K562 (cell line): Measurements from ENCODE around the gene LBR. TPM values are rescaled to one million over a fixed set of nuclear protein-coding genes. Genes with fewer than 3 reads are reported as not detected.

Source experiments
- ATAC-seq: fragments of 200-7000 bp; cut with Tn5 transposase; 3 replicates; pipeline ENCODE4 v1.9.1; 2020; ENCODE audit warnings: moderate library complexity
- BruUV-seq: library from RNA; stranded (reverse); fragments of 400-500 nt; replicated peaks from 2 replicates; lab custom pipeline; 2021; lab: Mats Ljungman, UMichigan
- CTCF ChIA-PET: fragments of 300-600 bp; formaldehyde crosslinking; extraction: SDS; loops from one replicate; lab custom pipeline; 2021; ENCODE audit warnings: low intra/inter-chr PET ratio; lab: Yijun Ruan, JAX
- POLR2A ChIA-PET: fragments of 300-600, 350-650 bp; sonication (Branson Sonifier 250); formaldehyde crosslinking; extraction: SDS; loops from one replicate; lab custom pipeline; 2021; ENCODE audit warnings: antibody characterized with exemption, inconsistent platforms; lab: Yijun Ruan, JAX
- DNase-seq, 4 experiments: peaks; one replicate each; pipeline versions ENCODE4 v3.0.0 to v3.0.0-alpha.2; 2011 to 2018; ENCODE audit warnings: low spot score in 3 of 4, mixed read lengths in 3 of 4; ENCODE audit errors: extremely low read depth in 1 of 4
- FAIRE-seq: peaks from 2 replicates; lab custom pipeline; 2011; peaks lifted over from hg19 to GRCh38; lab: Jason Lieb, UNC
- H2AFZ ChIP-seq: 2 replicates; pipeline ENCODE4 v1.6.0; 2011; ENCODE audit warnings: low read depth, low read length, control low read depth, inconsistent platforms
- H3K27ac ChIP-seq: fragments of 200-600 bp; 3 replicates; pipeline ENCODE4 v1.8.0; 2011; ENCODE audit warnings: low read depth, mild to moderate bottlenecking, control low read depth, inconsistent platforms, low read length, moderate library complexity, mixed read lengths; ENCODE audit errors: extremely low read depth
- H3K27me3 ChIP-seq, 2 experiments: fragments of 300-600 bp in 1 of 2; 2 replicates in 1 of 2; 3 replicates in 1 of 2; pipeline versions ENCODE4 v1.6.0 to v1.8.0; 2011; ENCODE audit warnings: inconsistent platforms in 2 of 2, low read length in 2 of 2, mild to moderate bottlenecking in 1 of 2, mixed read lengths in 1 of 2, moderate library complexity in 1 of 2; ENCODE audit not compliant: control insufficient read depth in 2 of 2, insufficient read depth in 2 of 2
- H3K36me3 ChIP-seq: fragments of 300-600 bp; 3 replicates; pipeline ENCODE4 v1.8.0; 2011; ENCODE audit warnings: mild to moderate bottlenecking, low read length, inconsistent platforms; ENCODE audit not compliant: control insufficient read depth, insufficient read depth
- H3K4me1 ChIP-seq, 2 experiments: fragments of 200-600 bp in 1 of 2; replicated peaks in 1 of 2; 2 replicates in 1 of 2; 3 replicates in 1 of 2; pipeline versions ENCODE4 v1.5.1 to v1.8.0; 2011; ENCODE audit warnings: inconsistent platforms in 2 of 2, low read length in 2 of 2, mild to moderate bottlenecking in 1 of 2, mixed read lengths in 1 of 2, moderate library complexity in 1 of 2; ENCODE audit not compliant: control insufficient read depth in 2 of 2, insufficient read depth in 2 of 2
- H3K4me2 ChIP-seq: 2 replicates; pipeline ENCODE4 v1.6.1; 2011; ENCODE audit warnings: low read length, control low read depth, inconsistent platforms, mixed read lengths; ENCODE audit not compliant: insufficient read depth
- H3K4me3 ChIP-seq: fragments of 200-600 bp; sonication (generic), shearing (Covaris generic); 2 replicates; pipeline ENCODE4 v1.5.1; 2016; ENCODE audit warnings: control low read depth, inconsistent platforms
- H3K79me2 ChIP-seq: fragments of 200-600 bp; 3 replicates; pipeline ENCODE4 v1.8.0; 2011; ENCODE audit warnings: low read length, inconsistent platforms; ENCODE audit not compliant: control insufficient read depth, insufficient read depth
- H3K9ac ChIP-seq, 2 experiments: 2 replicates each; pipeline versions ENCODE4 v1.6.0 to v1.6.1; 2011; ENCODE audit warnings: low read depth in 2 of 2, low read length in 2 of 2, control low read depth in 1 of 2, inconsistent platforms in 1 of 2, mild to moderate bottlenecking in 1 of 2, mixed read lengths in 1 of 2; ENCODE audit not compliant: insufficient read depth in 1 of 2
- H3K9me1 ChIP-seq: one replicate; pipeline ENCODE4 v1.6.0; 2011; ENCODE audit warnings: inconsistent platforms, mild to moderate bottlenecking, low read length, moderate library complexity; ENCODE audit not compliant: control insufficient read depth, insufficient read depth
- H3K9me3 ChIP-seq: replicated peaks from 2 replicates; pipeline ENCODE4 v1.5.1; 2011; ENCODE audit warnings: low read depth, low read length, inconsistent platforms; ENCODE audit not compliant: control insufficient read depth, insufficient read depth
- H4K20me1 ChIP-seq: replicated peaks from 2 replicates; pipeline ENCODE4 v1.6.1; 2011; ENCODE audit warnings: low read length, inconsistent platforms, mixed read lengths; ENCODE audit not compliant: control insufficient read depth, insufficient read depth
- FOXA1 ChIP-seq: fragments of 450-650 bp; IDR thresholded peaks from 2 replicates; pipeline ENCODE4 v1.6.1; 2016; ENCODE audit warnings: mild to moderate bottlenecking, borderline replicate concordance
- JUND ChIP-seq, 2 experiments: IDR thresholded peaks; 2 replicates in 1 of 2; 3 replicates in 1 of 2; pipeline ENCODE4 v1.6.1; 2011; ENCODE audit warnings: borderline replicate concordance in 2 of 2, low read depth in 2 of 2, low read length in 2 of 2, improper control_type of control experiment in 1 of 2, missing biosample characterization in 1 of 2, missing genetic modification characterization in 1 of 2, missing genetic modification reagents in 1 of 2
- LEF1 ChIP-seq: fragments of 450-650 bp; IDR thresholded peaks from 2 replicates; pipeline ENCODE4 v1.6.1; 2016; ENCODE audit warnings: mild to moderate bottlenecking
- POLR2AphosphoS5 ChIP-seq: IDR thresholded peaks from 2 replicates; pipeline ENCODE4 v1.6.1; 2011; ENCODE audit warnings: mild to moderate bottlenecking, low read depth, low read length, moderate library complexity; ENCODE audit not compliant: control insufficient read depth, insufficient read depth
- ZNF408 ChIP-seq: fragments of 250-450 bp; sonication (Bioruptor Pico); IDR thresholded peaks from 2 replicates; pipeline ENCODE4 v1.4.0; 2020; ENCODE audit warnings: low read depth, mild to moderate bottlenecking, moderate library complexity
- ZNF584 ChIP-seq: fragments of 200-800 bp; sonication (Bioruptor generic); IDR thresholded peaks from 2 replicates; pipeline ENCODE4 v1.6.1; 2016; ENCODE audit warnings: low read depth, mild to moderate bottlenecking, missing genetic modification characterization, missing compliant biosample characterization
- WGBS: fragments of 100-300 bp; shearing (Covaris generic); methylation state at CpG from one replicate; pipeline ENCODE4 v1.1.6; 2016; ENCODE audit warnings: low coverage, mixed read lengths; ENCODE audit not compliant: insufficient coverage; ENCODE audit errors: missing lambda C conversion rate; 5-methylcytosine and 5-hydroxymethylcytosine counted together
- in situ Hi-C: fragments of 300-500 bp; cut with MboI; formaldehyde crosslinking; loops from 4 replicates; pipeline ENCODE4 v1.15.0; 2018; ENCODE audit warnings: inconsistent platforms, mixed read lengths
- intact Hi-C: fragments of 100-400 bp; cut with micrococcal nuclease; formaldehyde crosslinking; loops from 2 replicates; pipeline ENCODE4 v1.14.2; 2022
- polyA plus RNA-seq, 8 experiments: library from polyadenylated mRNA; depleted of rRNA in 4 of 8; stranded (reverse) in 5 of 8; unstranded in 3 of 8; fragments of >200 nt; fragmentation: Nextera tagmentation in 2 of 8; fragmentation: Illumina TruSeq in 1 of 8; extraction: Ambion mirVana in 2 of 8; extraction: Trizol in 1 of 8; gene quantifications; 2 replicates each; pipeline versions ENCODE4 v1.2.1 to v1.2.3, GENCODE V29; 2011 to 2014; ENCODE audit warnings: inconsistent platforms in 1 of 8, missing spikeins in 1 of 8
- total RNA-seq, 7 experiments: library from RNA; depleted of rRNA in 6 of 7; stranded (reverse); fragments of >200 nt in 6 of 7; fragmentation: Illumina TruSeq in 2 of 7; extraction: Trizol in 2 of 7; gene quantifications; 2 replicates each; pipeline versions ENCODE4 v1.2.1 to v1.2.3, GENCODE V29; 2011 to 2021; ENCODE audit warnings: low replicate concordance in 1 of 7
- TF ChIP-seq, protein P1 (sequence below): sonication (generic); formaldehyde crosslinking; IDR thresholded peaks from 2 replicates; pipeline ENCODE4 v1.8.0; 2022; ENCODE audit warnings: mild to moderate bottlenecking, missing genetic modification reagents

LBR gene
- total and polyA plus RNA-seq, 9 of the 15 experiments (the other 6 are each of a cell fraction or from before 2014, with no cell fraction given): 102 to 229 (median 197) TPM

DNA sequence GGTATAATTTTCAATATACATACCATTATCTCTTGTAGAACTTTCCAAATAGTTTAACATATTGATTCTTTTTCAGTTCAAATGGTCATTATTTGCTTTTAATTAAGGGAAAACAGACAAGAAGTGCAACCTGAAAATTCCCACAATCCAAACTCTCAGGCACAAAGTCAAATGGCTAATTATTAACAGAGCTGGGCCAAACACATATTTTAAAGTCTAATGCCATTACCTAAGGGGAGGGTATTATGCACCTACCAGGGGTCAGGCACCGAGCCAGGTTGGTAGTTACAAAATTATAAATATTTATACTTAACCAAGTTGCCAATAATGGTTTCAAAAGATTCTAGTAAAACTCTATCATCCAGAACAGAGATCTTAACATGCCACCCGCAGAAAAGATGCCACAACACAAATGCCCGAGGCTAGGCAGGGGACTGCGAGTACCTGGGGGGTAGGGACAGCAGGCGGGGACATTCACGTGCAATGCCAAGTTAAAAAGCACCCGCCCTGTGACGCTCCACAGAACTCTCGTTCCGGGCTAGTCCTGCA lies 15.0 kb downstream of the LBR start:
- H3K4me2 ChIP-seq: no peak overlapping the region
- DNase-seq (no peak), ATAC-seq (no peak), FAIRE-seq (no peak)
- ChIA-PET POLR2A (interaction anchor here (0.9 to 2.8 kb wide), 4 partner anchors 9 to 14 kb away, joined by 3 to 14 read pairs (median 12); no protein-coding TSS in a partner anchor), CTCF (interaction anchor here (0.5 kb wide), 1 partner anchor 317 kb away, joined by 3 read pairs; no protein-coding TSS in a partner anchor)
- no TSS peak for BruUV-seq
- no peak overlapping the region for H3K9ac ChIP-seq
- no peaks in the 10 kb centered on the region; the same call in 1 of the 2 replicates for H4K20me1 ChIP-seq
- in situ Hi-C loops: no loop called here
- H3K79me2 ChIP-seq: peaks cover 70% of the 10 kb centered on the region
- no peak overlapping the region for H2AFZ ChIP-seq
- H3K9me3 ChIP-seq: no peaks in the 10 kb centered on the region
- TF ChIP-seq ZNF584 (CRISPR knock-in tag) (no peak), POLR2AphosphoS5 (0 out of 2 replicates have a peak, but pooled peaks have one; percentile 31)
- H3K9me1 ChIP-seq: no peaks in the 10 kb centered on the region
- H3K27me3 ChIP-seq: no peaks in the 10 kb centered on the region
- intact Hi-C loops: no loop called here
- H3K27ac ChIP-seq: no peak overlapping the region
- no peaks in the 10 kb centered on the region for H3K4me1 ChIP-seq
- WGBS: 96% methylated on average over 10 of the region's 10 CpGs
- H3K4me3 ChIP-seq: no peak overlapping the region
- H3K36me3 ChIP-seq: peaks cover 99% of the 10 kb centered on the region

DNA sequence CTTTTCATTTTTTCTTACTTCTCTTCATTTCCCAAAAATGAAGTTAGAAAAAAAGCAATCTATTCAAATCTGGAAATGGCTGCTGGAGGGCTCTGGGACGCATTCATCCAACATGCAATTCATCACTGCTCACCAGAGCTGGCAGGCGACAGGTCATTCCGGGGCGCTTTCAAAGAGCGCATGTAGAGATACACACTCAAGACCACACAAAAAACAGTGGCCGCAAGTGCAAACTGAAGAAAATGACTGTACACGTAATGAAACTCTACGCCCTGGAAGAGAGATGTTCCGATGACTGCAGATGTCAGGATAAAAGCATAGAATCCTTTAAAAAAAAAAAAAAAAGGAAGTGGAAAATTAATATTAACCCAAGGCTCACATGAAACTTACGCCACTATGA lies 15.5 kb downstream of the LBR start:
- no peak overlapping the region for H2AFZ ChIP-seq
- TF ChIP-seq ZNF408 (CRISPR knock-in tag) (0 out of 2 replicates have a peak, but pooled peaks have one; percentile 25), JUND (IDR thresholded peaks at IDR 0.05; ENCODE audit: borderline replicate concordance, low read depth, low read length) (no peak), JUND (tag; IDR thresholded peaks at IDR 0.05; ENCODE audit: borderline replicate concordance, low read depth, low read length) (no peak), FOXA1 (no peak), LEF1 (no peak)
- TF ChIP-seq, protein P1, sequence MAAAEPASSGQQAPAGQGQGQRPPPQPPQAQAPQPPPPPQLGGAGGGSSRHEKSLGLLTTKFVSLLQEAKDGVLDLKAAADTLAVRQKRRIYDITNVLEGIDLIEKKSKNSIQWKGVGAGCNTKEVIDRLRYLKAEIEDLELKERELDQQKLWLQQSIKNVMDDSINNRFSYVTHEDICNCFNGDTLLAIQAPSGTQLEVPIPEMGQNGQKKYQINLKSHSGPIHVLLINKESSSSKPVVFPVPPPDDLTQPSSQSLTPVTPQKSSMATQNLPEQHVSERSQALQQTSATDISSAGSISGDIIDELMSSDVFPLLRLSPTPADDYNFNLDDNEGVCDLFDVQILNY (CRISPR knock-in tag): no peak
- WGBS: 98% methylated on average over 10 of the region's 10 CpGs
- H3K27me3 ChIP-seq: no peaks in the 10 kb centered on the region
- no peak overlapping the region for H3K27ac ChIP-seq
- no peaks in the 10 kb centered on the region for H3K4me1 ChIP-seq
- in situ Hi-C loops: no loop called here
- peaks cover 66% of the 10 kb centered on the region for H3K79me2 ChIP-seq
- H3K9me3 ChIP-seq: no peaks in the 10 kb centered on the region
- DNase-seq: no peak
- peaks cover 99% of the 10 kb centered on the region for H3K36me3 ChIP-seq
- BruUV-seq: no TSS peak
- no peak overlapping the region for H3K9ac ChIP-seq
- intact Hi-C loops: no loop called here
- POLR2A ChIA-PET: interaction anchor here (2.1 kb wide), 1 partner anchor 14 kb away, joined by 9 read pairs; no protein-coding TSS in a partner anchor
- H3K9me1 ChIP-seq: no peaks in the 10 kb centered on the region
- CTCF ChIA-PET: no interaction called here
- no peak for ATAC-seq
- H3K4me3 ChIP-seq: no peak overlapping the region
- no peak for FAIRE-seq
- no peaks in the 10 kb centered on the region; the same call in 1 of the 2 replicates for H4K20me1 ChIP-seq
- no peak overlapping the region for H3K4me2 ChIP-seq
